ENCODE results near the gene AKIRIN2.

DNA sequence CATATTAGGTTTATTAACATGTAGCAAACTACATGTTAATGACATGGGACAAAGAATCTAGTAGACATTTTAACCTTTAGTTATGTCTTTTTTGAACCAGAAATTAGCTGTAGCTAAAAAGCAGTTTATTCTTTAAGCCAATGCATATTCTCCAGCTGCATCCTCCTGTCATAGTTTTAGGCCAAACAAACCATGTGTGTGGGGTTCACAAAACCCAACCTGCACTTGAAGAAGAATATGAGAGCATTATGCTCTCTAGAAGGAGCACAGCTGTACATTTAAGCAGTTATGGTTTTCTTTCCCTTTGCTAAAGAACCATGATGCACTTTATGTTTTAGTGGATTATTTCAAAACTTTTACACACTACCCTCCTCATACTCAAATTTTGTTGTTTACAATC is 46.2 kb downstream of the AKIRIN2 start:
- TF ChIP-seq, protein P1, sequence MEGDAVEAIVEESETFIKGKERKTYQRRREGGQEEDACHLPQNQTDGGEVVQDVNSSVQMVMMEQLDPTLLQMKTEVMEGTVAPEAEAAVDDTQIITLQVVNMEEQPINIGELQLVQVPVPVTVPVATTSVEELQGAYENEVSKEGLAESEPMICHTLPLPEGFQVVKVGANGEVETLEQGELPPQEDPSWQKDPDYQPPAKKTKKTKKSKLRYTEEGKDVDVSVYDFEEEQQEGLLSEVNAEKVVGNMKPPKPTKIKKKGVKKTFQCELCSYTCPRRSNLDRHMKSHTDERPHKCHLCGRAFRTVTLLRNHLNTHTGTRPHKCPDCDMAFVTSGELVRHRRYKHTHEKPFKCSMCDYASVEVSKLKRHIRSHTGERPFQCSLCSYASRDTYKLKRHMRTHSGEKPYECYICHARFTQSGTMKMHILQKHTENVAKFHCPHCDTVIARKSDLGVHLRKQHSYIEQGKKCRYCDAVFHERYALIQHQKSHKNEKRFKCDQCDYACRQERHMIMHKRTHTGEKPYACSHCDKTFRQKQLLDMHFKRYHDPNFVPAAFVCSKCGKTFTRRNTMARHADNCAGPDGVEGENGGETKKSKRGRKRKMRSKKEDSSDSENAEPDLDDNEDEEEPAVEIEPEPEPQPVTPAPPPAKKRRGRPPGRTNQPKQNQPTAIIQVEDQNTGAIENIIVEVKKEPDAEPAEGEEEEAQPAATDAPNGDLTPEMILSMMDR (IDR thresholded peaks at IDR 0.05; ENCODE audit: low read length), result no peak
- no peak for TF ChIP-seq EZH2phosphoT487 (IDR thresholded peaks at IDR 0.05; ENCODE audit: low read length)
